Epidermal melanocyte (primary cell): ENCODE data around the gene ZNF488.
"Not testable (repeated sequence)": the region's sequence is repeated elsewhere in the genome, so short reads cannot be mapped to it uniquely, and the experiment has no call there.

Experiments used
- DNase-seq: peaks from one replicate; pipeline ENCODE4 v3.0.0; 2011; ENCODE audit warnings: low spot score; ENCODE audit not compliant: insufficient read length

ZNF488 gene

GRCh38 chr10:47409866-47410256 is 25.8 kb upstream of the ZNF488 start:
- no peak for DNase-seq

- no peak for DNase-seq
Measured at GRCh38 chr10:47409171-47409865, 25.2 kb upstream of the ZNF488 start.

- DNase-seq: no peak
Measured at GRCh38 chr10:47408606-47409005, 24.5 kb upstream of the ZNF488 start.

GRCh38 chr10:47406870-47407691 is 23.0 kb upstream of the ZNF488 start:
- no peak for DNase-seq

- no peak for DNase-seq
Measured at GRCh38 chr10:47406548-47406869, 22.4 kb upstream of the ZNF488 start.

GRCh38 chr10:47405857-47406547 is 21.9 kb upstream of the ZNF488 start:
- no peak for DNase-seq

- no peak for DNase-seq
Measured at GRCh38 chr10:47404937-47405336, 20.8 kb upstream of the ZNF488 start.

GRCh38 chr10:47404446-47404845 is 20.4 kb upstream of the ZNF488 start:
- no peak for DNase-seq

- DNase-seq: no peak
Measured at GRCh38 chr10:47403446-47404318, 19.6 kb upstream of the ZNF488 start.

- no peak for DNase-seq
Measured at GRCh38 chr10:47402641-47403301, 18.7 kb upstream of the ZNF488 start.

- no peak for DNase-seq
Measured at GRCh38 chr10:47401874-47402640, 18.0 kb upstream of the ZNF488 start.

GRCh38 chr10:47401210-47401609 is 17.1 kb upstream of the ZNF488 start:
- DNase-seq: no peak

- DNase-seq: no peak
Measured at GRCh38 chr10:47400786-47401185, 16.7 kb upstream of the ZNF488 start.

- DNase-seq: no peak
Measured at GRCh38 chr10:47400251-47400650, 16.2 kb upstream of the ZNF488 start.

- DNase-seq: no peak
Measured at GRCh38 chr10:47397256-47397655, 13.2 kb upstream of the ZNF488 start.

GRCh38 chr10:47396311-47396717 is 12.2 kb upstream of the ZNF488 start:
- no peak for DNase-seq

- no peak for DNase-seq
Measured at GRCh38 chr10:47389619-47390018, 5.5 kb upstream of the ZNF488 start.

GRCh38 chr10:47388879-47389278 is 4.8 kb upstream of the ZNF488 start:
- no peak for DNase-seq

- DNase-seq: not testable (repeated sequence)
Measured at GRCh38 chr10:47386104-47386503, 2.0 kb upstream of the ZNF488 start.
